Activated B cell treated with CpG ODN at 0.5 μM for 24 hours (primary cell): ENCODE data around the gene MGAT4C. TPM values are rescaled to one million over a fixed set of nuclear protein-coding genes. Genes with fewer than 3 reads are reported as not detected.

ENCODE experiments used
- ATAC-seq: fragments of 200-7000 bp; cut with Tn5 transposase; one replicate; pipeline ENCODE4 v1.10.0; 2021; ENCODE audit warnings: low read depth, mild to moderate bottlenecking, moderate library complexity
- CTCF ChIA-PET: fragments of 350-600 bp; sonication (Branson Sonifier 250); formaldehyde crosslinking; loops from one replicate; lab custom pipeline; 2021; ENCODE audit warnings: antibody characterized with exemption; lab: Charles Lee
- POLR2A ChIA-PET: fragments of 350-600 bp; sonication (Branson Sonifier 250); formaldehyde crosslinking; loops from one replicate; lab custom pipeline; 2021; ENCODE audit warnings: antibody characterized with exemption; lab: Charles Lee
- DNase-seq: peaks from one replicate; pipeline ENCODE4 v3.0.0; 2022
- H3K27ac Mint-ChIP-seq: one replicate; pipeline ENCODE4 v1.8.0; 2020; ENCODE audit warnings: mixed read lengths
- H3K27me3 Mint-ChIP-seq: one replicate; pipeline ENCODE4 v1.8.0; 2021; ENCODE audit warnings: mixed read lengths
- H3K36me3 Mint-ChIP-seq: one replicate; pipeline ENCODE4 v1.8.0; 2021; ENCODE audit warnings: low read depth, mixed read lengths
- H3K4me1 Mint-ChIP-seq: one replicate; pipeline ENCODE4 v1.8.0; 2021; ENCODE audit warnings: mixed read lengths
- H3K4me3 Mint-ChIP-seq: one replicate; pipeline ENCODE4 v1.8.0; 2020; ENCODE audit warnings: mild to moderate bottlenecking, mixed read lengths
- H3K9me3 Mint-ChIP-seq: one replicate; pipeline ENCODE4 v1.8.0; 2020; ENCODE audit warnings: mixed read lengths
- CTCF ChIP-seq: fragments of 200-600 bp; IDR thresholded peaks from one replicate; pipeline ENCODE4 v1.8.0; 2022; ENCODE audit warnings: antibody characterized with exemption, mild to moderate bottlenecking
- intact Hi-C: fragments of 100-400 bp; cut with micrococcal nuclease; formaldehyde crosslinking; loops from one replicate; pipeline ENCODE4 v1.15.1; 2024
- total RNA-seq: library from RNA; stranded (reverse); gene quantifications from 2 replicates; pipeline ENCODE4 v1.2.3, GENCODE V29; 2022

MGAT4C gene
- total RNA-seq, 1 donor from 2014 or later, result not detected

GRCh38 chr12:86283620-86284019 lies 27.4 kb upstream of the MGAT4C start:
- TF ChIP-seq CTCF, result no peak
- ChIA-PET POLR2A (no interaction called here), CTCF (no interaction called here)
- Mint-ChIP-seq H3K36me3 (no peaks in the 10 kb centered on the region), H3K9me3 (peaks cover 4% of the 10 kb centered on the region), H3K27me3 (no peaks in the 10 kb centered on the region), H3K27ac (no peak overlapping the region), H3K4me1 (no peaks in the 10 kb centered on the region), H3K4me3 (no peak overlapping the region)
- ATAC-seq, result no peak
- no peak for DNase-seq
- intact Hi-C loops, result no loop called here

DNA sequence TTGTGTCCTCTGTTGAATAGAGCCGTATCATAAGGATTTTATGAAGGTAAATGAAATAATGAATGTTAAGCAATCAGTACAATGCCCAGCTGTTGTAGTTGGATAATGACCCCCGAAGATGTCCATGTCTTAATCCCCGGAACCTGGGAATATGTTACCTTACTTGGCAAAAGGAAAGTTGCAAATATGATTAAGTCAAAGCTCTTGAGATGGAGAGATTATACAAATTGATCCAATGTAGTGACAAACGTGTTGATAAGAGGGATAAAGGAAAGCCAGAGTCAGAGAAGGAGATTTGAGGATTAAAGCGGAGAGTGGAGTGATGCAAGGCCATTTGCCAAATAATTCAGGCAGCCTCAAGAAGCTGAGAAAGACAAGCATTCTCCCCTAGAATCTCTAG lies 19.2 kb upstream of the MGAT4C start:
- Mint-ChIP-seq H3K9me3 (no peaks in the 10 kb centered on the region), H3K27me3 (no peaks in the 10 kb centered on the region), H3K4me1 (no peaks in the 10 kb centered on the region), H3K27ac (no peak overlapping the region), H3K36me3 (no peaks in the 10 kb centered on the region), H3K4me3 (no peak overlapping the region)
- ChIA-PET POLR2A (no interaction called here), CTCF (no interaction called here)
- DNase-seq (no peak), ATAC-seq (no peak)
- TF ChIP-seq CTCF, result no peak
- intact Hi-C loops, result no loop called here

- Mint-ChIP-seq H3K27me3 (no peaks in the 10 kb centered on the region), H3K27ac (no peak overlapping the region), H3K4me1 (no peaks in the 10 kb centered on the region), H3K36me3 (no peaks in the 10 kb centered on the region), H3K9me3 (no peaks in the 10 kb centered on the region), H3K4me3 (no peak overlapping the region)
- intact Hi-C loops, result no loop called here
- POLR2A ChIA-PET, result no interaction called here
- TF ChIP-seq CTCF, result no peak
- CTCF ChIA-PET, result no interaction called here
- ATAC-seq (no peak), DNase-seq (no peak)
Observed at GRCh38 chr12:86265329-86265695, 9.1 kb upstream of the MGAT4C start.

DNA sequence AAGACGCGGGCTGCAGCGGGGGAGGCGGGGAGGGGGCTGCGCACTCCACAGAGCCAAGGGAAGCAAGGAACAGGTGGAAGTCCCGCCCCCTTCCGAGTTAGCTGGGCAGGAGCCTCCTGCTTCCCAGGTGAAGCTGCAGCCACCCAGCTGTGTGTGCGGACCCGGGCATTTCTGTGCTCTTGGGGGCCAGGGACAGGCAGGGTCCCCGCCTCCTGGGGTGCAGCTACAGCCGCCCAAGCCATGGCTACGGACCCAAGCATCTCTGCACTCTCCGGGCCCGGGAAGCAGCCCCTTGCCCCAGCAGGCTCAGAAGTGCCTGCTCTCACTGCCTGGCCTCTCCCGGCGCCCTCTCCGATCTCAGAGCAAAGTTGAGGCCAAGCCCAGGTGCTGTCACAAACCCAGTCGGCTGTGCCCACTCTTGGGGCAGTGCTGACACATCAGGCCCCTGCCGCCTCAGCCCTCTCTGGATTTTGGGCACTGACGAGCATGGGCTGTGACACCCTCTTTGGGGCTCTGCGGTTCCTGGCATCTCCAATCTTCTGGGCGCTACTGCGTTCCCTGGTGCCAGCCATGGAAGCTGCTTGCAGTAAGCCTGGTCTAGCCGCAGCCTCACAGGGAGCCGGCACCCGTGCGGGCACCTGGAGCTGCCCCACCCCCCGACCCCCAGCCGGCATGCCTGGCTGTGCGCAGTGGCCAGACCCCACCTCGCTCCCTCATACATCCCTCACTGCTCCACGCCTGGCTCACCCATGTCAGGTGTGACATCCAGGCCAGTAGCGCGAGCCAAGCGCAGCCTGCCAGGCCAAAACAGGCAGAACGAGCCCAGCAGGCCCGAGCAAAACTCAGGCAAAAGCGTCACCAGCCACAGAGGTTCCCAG lies 8.5 kb upstream of the MGAT4C start:
- Mint-ChIP-seq H3K27ac (no peak overlapping the region), H3K4me3 (no peak overlapping the region), H3K4me1 (no peaks in the 10 kb centered on the region), H3K36me3 (no peaks in the 10 kb centered on the region), H3K27me3 (no peaks in the 10 kb centered on the region), H3K9me3 (no peaks in the 10 kb centered on the region)
- ChIA-PET POLR2A (no interaction called here), CTCF (no interaction called here)
- ATAC-seq (no peak), DNase-seq (no peak)
- TF ChIP-seq CTCF, result no peak
- intact Hi-C loops, result no loop called here

DNA sequence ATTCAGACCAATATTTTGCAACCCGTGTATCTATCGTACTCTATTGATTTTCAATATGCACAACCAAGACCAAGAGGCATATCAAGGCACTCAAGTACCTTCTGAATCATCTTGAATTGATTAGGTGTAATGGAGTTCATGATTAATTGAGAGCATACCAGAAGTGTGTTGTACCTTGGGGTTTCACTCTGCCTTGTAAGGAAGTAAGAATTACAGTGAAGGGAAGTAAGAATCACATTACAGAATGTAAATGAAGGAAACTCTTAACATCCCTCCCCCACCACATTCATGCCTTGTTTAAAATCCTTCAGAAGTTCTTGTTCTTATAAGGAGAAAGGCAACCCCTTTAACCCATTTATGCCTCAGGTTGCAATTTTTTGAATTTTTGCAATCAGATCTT lies 5.4 kb upstream of the MGAT4C start:
- Mint-ChIP-seq H3K4me1 (no peaks in the 10 kb centered on the region), H3K9me3 (no peaks in the 10 kb centered on the region), H3K4me3 (no peak overlapping the region), H3K27ac (no peak overlapping the region), H3K36me3 (no peaks in the 10 kb centered on the region), H3K27me3 (no peaks in the 10 kb centered on the region)
- ChIA-PET POLR2A (no interaction called here), CTCF (no interaction called here)
- DNase-seq (no peak), ATAC-seq (no peak)
- TF ChIP-seq CTCF, result no peak
- intact Hi-C loops, result no loop called here
